Parathyroid adenoma (tissue), 2 donors: ENCODE results near the gene PACSIN1.
A peak's percentile ranks its signal among the peaks of the same experiment; 100 is the strongest.

Source experiments
- H2AFZ ChIP-seq: fragments of 300-600 bp; sonication (generic); one replicate; pipeline ENCODE4 v1.7.0; 2017; ENCODE audit warnings: antibody characterized with exemption, mild to moderate bottlenecking
- H3K27ac ChIP-seq: fragments of 300-600 bp; sonication (generic); one replicate; pipeline ENCODE4 v1.7.0; 2017
- H3K27me3 ChIP-seq: fragments of 300-600 bp; sonication (generic); one replicate; pipeline ENCODE4 v1.7.0; 2017; ENCODE audit warnings: low read length; ENCODE audit not compliant: control insufficient read depth, insufficient read depth
- H3K36me3 ChIP-seq: fragments of 300-600 bp; sonication (generic); one replicate; pipeline ENCODE4 v1.7.0; 2017; ENCODE audit warnings: low read length; ENCODE audit not compliant: control insufficient read depth, insufficient read depth
- H3K4me1 ChIP-seq: fragments of 300-600 bp; sonication (generic); one replicate; pipeline ENCODE4 v1.7.0; 2017; ENCODE audit warnings: control low read depth
- H3K4me2 ChIP-seq: fragments of 300-600 bp; sonication (generic); one replicate; pipeline ENCODE4 v1.7.0; 2017; ENCODE audit warnings: low read length
- H3K4me3 ChIP-seq: fragments of 300-600 bp; sonication (generic); one replicate; pipeline ENCODE4 v1.7.0; 2017; ENCODE audit warnings: low read depth, low read length
- H3K79me2 ChIP-seq: fragments of 300-600 bp; sonication (generic); one replicate; pipeline ENCODE4 v1.7.0; 2017; ENCODE audit warnings: control low read depth
- H3K9ac ChIP-seq: fragments of 300-600 bp; sonication (generic); one replicate; pipeline ENCODE4 v1.7.0; 2017; ENCODE audit warnings: mild to moderate bottlenecking
- H3K9me3 ChIP-seq: fragments of 300-600 bp; sonication (generic); one replicate; pipeline ENCODE4 v1.7.0; 2017; ENCODE audit warnings: low read length; ENCODE audit not compliant: control insufficient read depth
- CTCF ChIP-seq: fragments of 300-600 bp; sonication (generic); IDR thresholded peaks from one replicate; pipeline ENCODE4 v1.7.0; 2017; ENCODE audit warnings: antibody characterized with exemption, mild to moderate bottlenecking
- donor health status: primary hyperparathyroidism.

Gene PACSIN1

DNA sequence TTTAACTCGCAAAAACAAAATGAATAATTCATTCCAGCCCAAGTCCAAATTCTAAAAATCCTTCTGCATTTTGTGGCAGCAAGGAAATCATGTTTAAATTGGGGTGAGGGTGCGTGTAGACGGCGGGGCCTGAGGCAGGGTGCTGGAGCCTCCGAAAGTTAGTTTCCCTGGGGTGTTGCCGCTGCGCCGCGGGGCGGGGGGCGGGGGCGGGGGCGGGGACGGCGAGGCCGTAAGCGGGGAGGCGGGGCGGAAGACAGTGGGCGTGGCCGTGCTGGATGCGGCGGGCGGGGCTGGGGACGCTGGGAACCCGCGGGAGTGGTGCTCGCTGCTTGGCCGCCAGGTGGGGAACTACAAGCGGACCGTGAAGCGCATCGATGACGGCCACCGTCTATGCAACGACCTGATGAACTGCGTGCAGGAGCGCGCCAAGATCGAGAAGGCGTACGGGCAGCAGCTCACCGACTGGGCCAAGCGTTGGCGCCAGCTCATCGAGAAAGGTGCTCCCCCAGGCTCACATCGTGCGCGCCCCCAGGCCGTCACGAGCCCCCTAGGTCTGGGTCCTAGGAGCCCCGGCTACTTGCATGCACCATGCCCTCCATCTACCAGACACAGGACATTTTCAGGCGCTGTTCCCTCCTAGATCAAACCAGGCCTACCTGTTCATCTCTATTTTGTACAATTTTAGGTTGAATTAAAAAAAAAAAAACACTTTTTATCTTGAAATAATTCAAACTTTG, 61.3 kb downstream of the PACSIN1 start:
- TF ChIP-seq CTCF = peak; percentile 36
- Histone ChIP-seq H3K9ac (no peak overlapping the region), H3K27ac (no peak overlapping the region)

DNA sequence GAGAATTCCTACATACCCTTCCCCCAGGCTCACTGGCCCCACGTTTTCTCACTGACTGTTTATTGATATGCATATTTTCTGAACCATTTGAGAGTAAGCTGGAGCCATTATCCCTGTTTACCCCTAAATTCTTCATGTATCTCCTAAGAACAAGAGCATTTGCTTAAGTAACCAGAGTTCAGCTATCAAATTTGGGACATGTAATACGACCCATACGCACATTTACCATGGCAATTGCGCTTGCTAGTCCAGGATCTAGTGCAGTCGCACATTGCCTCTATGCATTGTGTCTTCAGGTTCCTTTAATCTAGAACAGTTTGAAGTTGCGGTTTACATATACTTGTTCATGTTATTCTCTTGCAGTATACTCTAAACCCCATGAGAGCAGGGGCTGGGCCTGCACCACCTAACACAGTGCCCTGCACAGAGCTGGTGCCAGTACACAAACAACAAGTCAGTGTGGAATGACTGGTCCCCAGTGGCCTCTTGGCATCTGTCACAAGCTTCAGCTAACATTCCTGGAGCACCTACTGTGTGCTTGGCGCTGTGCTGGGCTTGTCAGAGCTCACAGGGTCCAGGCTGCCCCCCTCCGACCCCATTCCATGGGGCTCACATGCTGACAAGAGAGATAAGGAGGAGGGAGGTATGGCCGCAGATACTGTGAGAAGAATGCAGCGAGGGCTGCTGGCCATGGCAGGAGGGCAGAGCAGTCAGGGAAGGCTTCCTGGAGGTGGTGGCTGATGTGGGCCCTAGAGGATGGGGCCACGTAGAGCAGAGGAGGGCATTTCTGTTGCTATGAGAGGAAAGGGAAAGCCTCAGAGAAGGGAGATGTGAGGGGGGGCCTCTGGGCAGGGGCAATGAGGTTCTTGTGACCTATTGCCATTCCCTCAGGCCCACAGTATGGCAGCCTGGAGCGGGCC, 62.1 kb downstream of the PACSIN1 start:
- no peaks in the 10 kb centered on the region for H3K9me3 ChIP-seq
- no peaks in the 10 kb centered on the region for H3K79me2 ChIP-seq
- H2AFZ ChIP-seq = peak overlapping the region; percentile 44
- no peaks in the 10 kb centered on the region for H3K27me3 ChIP-seq
- no peak overlapping the region for H3K4me2 ChIP-seq
- no peak overlapping the region for H3K27ac ChIP-seq
- no peak for TF ChIP-seq CTCF
- no peak overlapping the region for H3K9ac ChIP-seq
- H3K36me3 ChIP-seq = no peaks in the 10 kb centered on the region
- peaks cover 2% of the 10 kb centered on the region for H3K4me1 ChIP-seq
- no peak overlapping the region for H3K4me3 ChIP-seq

More for the DNA sequence above, 61.3 kb downstream of the PACSIN1 start:
- Histone ChIP-seq H3K4me3 (no peak overlapping the region), H3K79me2 (no peaks in the 10 kb centered on the region), H3K36me3 (no peaks in the 10 kb centered on the region), H3K27me3 (no peaks in the 10 kb centered on the region), H3K9me3 (no peaks in the 10 kb centered on the region), H2AFZ (peak overlapping the region; percentile 57), H3K4me2 (peak overlapping the region; percentile 44), H3K4me1 (peaks cover 2% of the 10 kb centered on the region)

DNA sequence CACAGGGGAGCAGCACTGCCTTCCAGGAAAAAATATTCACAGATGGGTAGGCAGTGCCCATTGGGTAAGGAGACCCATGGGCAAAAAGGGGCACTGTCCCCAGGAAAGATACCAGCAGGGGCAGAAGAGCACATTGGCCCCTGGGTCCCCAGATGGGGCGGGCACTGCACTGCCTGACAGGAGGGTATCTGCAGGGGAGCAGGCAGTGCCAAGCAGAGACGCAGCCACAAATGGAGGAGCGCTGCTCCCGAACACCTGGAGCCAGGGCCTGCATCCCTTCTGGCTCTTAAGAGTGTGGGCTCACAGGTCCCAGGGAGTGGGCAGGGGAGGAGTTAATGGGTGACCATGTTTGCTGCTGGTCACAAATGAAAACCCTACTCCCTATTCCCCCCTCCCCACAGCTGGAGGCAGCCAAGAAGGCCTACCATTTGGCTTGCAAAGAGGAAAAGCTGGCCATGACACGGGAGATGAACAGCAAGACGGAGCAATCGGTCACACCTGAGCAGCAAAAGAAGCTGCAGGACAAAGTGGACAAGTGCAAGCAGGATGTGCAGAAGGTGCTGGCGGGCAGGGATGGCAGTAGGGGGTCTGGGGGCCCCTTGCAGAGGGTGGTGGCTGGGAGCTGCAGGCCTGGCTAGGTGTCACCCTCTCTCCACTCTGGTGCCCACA, 63.3 kb downstream of the PACSIN1 start:
- Histone ChIP-seq H3K9ac (no peak overlapping the region), H3K27me3 (no peaks in the 10 kb centered on the region), H3K4me3 (no peak overlapping the region), H3K4me1 (peaks cover 2% of the 10 kb centered on the region), H3K9me3 (no peaks in the 10 kb centered on the region), H3K4me2 (no peak overlapping the region), H2AFZ (no peak overlapping the region), H3K36me3 (no peaks in the 10 kb centered on the region), H3K27ac (no peak overlapping the region), H3K79me2 (no peaks in the 10 kb centered on the region)
- TF ChIP-seq CTCF = no peak

DNA sequence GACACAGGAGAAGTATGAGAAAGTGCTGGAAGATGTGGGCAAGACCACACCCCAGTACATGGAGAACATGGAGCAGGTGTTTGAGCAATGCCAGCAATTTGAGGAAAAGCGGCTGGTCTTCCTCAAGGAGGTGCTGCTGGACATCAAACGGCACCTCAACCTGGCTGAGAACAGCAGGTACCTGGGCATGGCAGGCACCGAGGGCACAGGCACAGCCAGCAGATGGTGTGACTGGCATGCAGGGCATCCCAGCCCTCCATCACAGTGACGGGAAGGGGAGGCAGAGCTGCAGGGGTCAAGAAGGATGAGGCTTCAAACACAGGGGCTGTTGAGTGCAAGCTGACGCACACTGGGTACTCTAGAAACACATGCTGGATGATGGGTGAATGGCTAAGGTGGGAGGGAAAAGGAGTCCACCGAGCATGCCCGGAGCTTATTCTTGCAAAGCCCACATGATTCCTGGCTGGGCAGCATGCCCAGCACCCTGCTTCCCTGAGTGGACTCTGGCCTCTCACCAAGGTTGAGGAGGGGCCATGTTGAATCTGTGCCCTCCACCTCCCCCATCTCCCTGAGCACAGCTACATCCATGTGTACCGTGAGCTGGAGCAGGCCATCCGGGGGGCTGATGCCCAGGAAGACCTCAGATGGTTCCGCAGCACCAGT, 63.9 kb downstream of the PACSIN1 start:
- Histone ChIP-seq H3K27me3 (no peaks in the 10 kb centered on the region), H3K9ac (no peak overlapping the region), H3K36me3 (no peaks in the 10 kb centered on the region), H3K79me2 (no peaks in the 10 kb centered on the region), H2AFZ (peak overlapping the region; percentile 16), H3K4me1 (peaks cover 2% of the 10 kb centered on the region), H3K4me2 (no peak overlapping the region), H3K9me3 (no peaks in the 10 kb centered on the region), H3K4me3 (no peak overlapping the region), H3K27ac (no peak overlapping the region)
- no peak for TF ChIP-seq CTCF
